K562 (cell line): Measurements from ENCODE around the gene TERT. TPM values are rescaled to one million over a fixed set of nuclear protein-coding genes. Genes with fewer than 3 reads are reported as not detected.

Source experiments
- ATAC-seq: fragments of 200-7000 bp; cut with Tn5 transposase; 3 replicates; pipeline ENCODE4 v1.9.1; 2020; ENCODE audit warnings: moderate library complexity
- BruUV-seq: library from RNA; stranded (reverse); fragments of 400-500 nt; replicated peaks from 2 replicates; lab custom pipeline; 2021; lab: Mats Ljungman, UMichigan
- CTCF ChIA-PET: fragments of 300-600 bp; formaldehyde crosslinking; extraction: SDS; loops from one replicate; lab custom pipeline; 2021; ENCODE audit warnings: low intra/inter-chr PET ratio; lab: Yijun Ruan, JAX
- POLR2A ChIA-PET: fragments of 300-600, 350-650 bp; sonication (Branson Sonifier 250); formaldehyde crosslinking; extraction: SDS; loops from one replicate; lab custom pipeline; 2021; ENCODE audit warnings: antibody characterized with exemption, inconsistent platforms; lab: Yijun Ruan, JAX
- DNase-seq, 4 experiments: peaks; one replicate each; pipeline versions ENCODE4 v3.0.0 to v3.0.0-alpha.2; 2011 to 2018; ENCODE audit warnings: low spot score in 3 of 4, mixed read lengths in 3 of 4; ENCODE audit errors: extremely low read depth in 1 of 4
- FAIRE-seq: peaks from 2 replicates; lab custom pipeline; 2011; peaks lifted over from hg19 to GRCh38; lab: Jason Lieb, UNC
- H2AFZ ChIP-seq: 2 replicates; pipeline ENCODE4 v1.6.0; 2011; ENCODE audit warnings: low read depth, low read length, control low read depth, inconsistent platforms
- H3K27ac ChIP-seq: fragments of 200-600 bp; 3 replicates; pipeline ENCODE4 v1.8.0; 2011; ENCODE audit warnings: low read depth, mild to moderate bottlenecking, control low read depth, inconsistent platforms, low read length, moderate library complexity, mixed read lengths; ENCODE audit errors: extremely low read depth
- H3K27me3 ChIP-seq, 2 experiments: fragments of 300-600 bp in 1 of 2; 2 replicates in 1 of 2; 3 replicates in 1 of 2; pipeline versions ENCODE4 v1.6.0 to v1.8.0; 2011; ENCODE audit warnings: inconsistent platforms in 2 of 2, low read length in 2 of 2, mild to moderate bottlenecking in 1 of 2, mixed read lengths in 1 of 2, moderate library complexity in 1 of 2; ENCODE audit not compliant: control insufficient read depth in 2 of 2, insufficient read depth in 2 of 2
- H3K36me3 ChIP-seq: fragments of 300-600 bp; 3 replicates; pipeline ENCODE4 v1.8.0; 2011; ENCODE audit warnings: mild to moderate bottlenecking, low read length, inconsistent platforms; ENCODE audit not compliant: control insufficient read depth, insufficient read depth
- H3K4me1 ChIP-seq, 2 experiments: fragments of 200-600 bp in 1 of 2; replicated peaks in 1 of 2; 2 replicates in 1 of 2; 3 replicates in 1 of 2; pipeline versions ENCODE4 v1.5.1 to v1.8.0; 2011; ENCODE audit warnings: inconsistent platforms in 2 of 2, low read length in 2 of 2, mild to moderate bottlenecking in 1 of 2, mixed read lengths in 1 of 2, moderate library complexity in 1 of 2; ENCODE audit not compliant: control insufficient read depth in 2 of 2, insufficient read depth in 2 of 2
- H3K4me2 ChIP-seq: 2 replicates; pipeline ENCODE4 v1.6.1; 2011; ENCODE audit warnings: low read length, control low read depth, inconsistent platforms, mixed read lengths; ENCODE audit not compliant: insufficient read depth
- H3K4me3 ChIP-seq: fragments of 200-600 bp; sonication (generic), shearing (Covaris generic); 2 replicates; pipeline ENCODE4 v1.5.1; 2016; ENCODE audit warnings: control low read depth, inconsistent platforms
- H3K79me2 ChIP-seq: fragments of 200-600 bp; 3 replicates; pipeline ENCODE4 v1.8.0; 2011; ENCODE audit warnings: low read length, inconsistent platforms; ENCODE audit not compliant: control insufficient read depth, insufficient read depth
- H3K9ac ChIP-seq, 2 experiments: 2 replicates each; pipeline versions ENCODE4 v1.6.0 to v1.6.1; 2011; ENCODE audit warnings: low read depth in 2 of 2, low read length in 2 of 2, control low read depth in 1 of 2, inconsistent platforms in 1 of 2, mild to moderate bottlenecking in 1 of 2, mixed read lengths in 1 of 2; ENCODE audit not compliant: insufficient read depth in 1 of 2
- H3K9me1 ChIP-seq: one replicate; pipeline ENCODE4 v1.6.0; 2011; ENCODE audit warnings: inconsistent platforms, mild to moderate bottlenecking, low read length, moderate library complexity; ENCODE audit not compliant: control insufficient read depth, insufficient read depth
- H3K9me3 ChIP-seq: replicated peaks from 2 replicates; pipeline ENCODE4 v1.5.1; 2011; ENCODE audit warnings: low read depth, low read length, inconsistent platforms; ENCODE audit not compliant: control insufficient read depth, insufficient read depth
- H4K20me1 ChIP-seq: replicated peaks from 2 replicates; pipeline ENCODE4 v1.6.1; 2011; ENCODE audit warnings: low read length, inconsistent platforms, mixed read lengths; ENCODE audit not compliant: control insufficient read depth, insufficient read depth
- ELF4 ChIP-seq: fragments of 450-650 bp; formaldehyde crosslinking; IDR thresholded peaks from 2 replicates; pipeline ENCODE4 v1.4.0; 2022; ENCODE audit warnings: missing genetic modification characterization
- KLF6 ChIP-seq: fragments of 250-450 bp; sonication (Bioruptor Pico); IDR thresholded peaks from 2 replicates; pipeline ENCODE4 v1.4.0; 2020; ENCODE audit warnings: mild to moderate bottlenecking, moderate library complexity, borderline replicate concordance
- MYBL2 ChIP-seq, 2 experiments: fragments of 450-650 bp in 1 of 2; sonication (generic) in 1 of 2; formaldehyde crosslinking in 1 of 2; IDR thresholded peaks; 2 replicates each; pipeline versions ENCODE4 v1.6.1 to v1.8.1; 2017 to 2022; ENCODE audit warnings: borderline replicate concordance in 1 of 2, inconsistent platforms in 1 of 2, low read depth in 1 of 2, mild to moderate bottlenecking in 1 of 2, missing genetic modification reagents in 1 of 2, moderate library complexity in 1 of 2
- RBFOX2 ChIP-seq: fragments of 200-400 bp; formaldehyde crosslinking; IDR thresholded peaks from 2 replicates; pipeline ENCODE4 v1.6.1; 2017; ENCODE audit warnings: low read depth, mild to moderate bottlenecking, low read length, moderate library complexity
- TAF9B ChIP-seq: fragments of 450-650 bp; IDR thresholded peaks from 2 replicates; pipeline ENCODE4 v1.6.1; 2018; ENCODE audit warnings: mild to moderate bottlenecking; ENCODE audit not compliant: partially characterized antibody
- YBX1 ChIP-seq: fragments of 450-650 bp; IDR thresholded peaks from 2 replicates; pipeline ENCODE4 v1.7.1; 2016; ENCODE audit warnings: mild to moderate bottlenecking
- ZFP30 ChIP-seq: fragments of 250-450 bp; sonication (Bioruptor Pico); IDR thresholded peaks from 2 replicates; pipeline ENCODE4 v1.8.0; 2022; ENCODE audit warnings: moderate library complexity, mild to moderate bottlenecking, inconsistent platforms, borderline replicate concordance
- WGBS: fragments of 100-300 bp; shearing (Covaris generic); methylation state at CpG from one replicate; pipeline ENCODE4 v1.1.6; 2016; ENCODE audit warnings: low coverage, mixed read lengths; ENCODE audit not compliant: insufficient coverage; ENCODE audit errors: missing lambda C conversion rate; 5-methylcytosine and 5-hydroxymethylcytosine counted together
- in situ Hi-C: fragments of 300-500 bp; cut with MboI; formaldehyde crosslinking; loops from 4 replicates; pipeline ENCODE4 v1.15.0; 2018; ENCODE audit warnings: inconsistent platforms, mixed read lengths
- intact Hi-C: fragments of 100-400 bp; cut with micrococcal nuclease; formaldehyde crosslinking; loops from 2 replicates; pipeline ENCODE4 v1.14.2; 2022
- polyA plus RNA-seq, 8 experiments: library from polyadenylated mRNA; depleted of rRNA in 4 of 8; stranded (reverse) in 5 of 8; unstranded in 3 of 8; fragments of >200 nt; fragmentation: Nextera tagmentation in 2 of 8; fragmentation: Illumina TruSeq in 1 of 8; extraction: Ambion mirVana in 2 of 8; extraction: Trizol in 1 of 8; gene quantifications; 2 replicates each; pipeline versions ENCODE4 v1.2.1 to v1.2.3, GENCODE V29; 2011 to 2014; ENCODE audit warnings: inconsistent platforms in 1 of 8, missing spikeins in 1 of 8
- total RNA-seq, 7 experiments: library from RNA; depleted of rRNA in 6 of 7; stranded (reverse); fragments of >200 nt in 6 of 7; fragmentation: Illumina TruSeq in 2 of 7; extraction: Trizol in 2 of 7; gene quantifications; 2 replicates each; pipeline versions ENCODE4 v1.2.1 to v1.2.3, GENCODE V29; 2011 to 2021; ENCODE audit warnings: low replicate concordance in 1 of 7
- TF ChIP-seq, protein P1 (sequence below): sonication (generic); formaldehyde crosslinking; IDR thresholded peaks from 2 replicates; pipeline ENCODE4 v1.8.1; 2023; ENCODE audit warnings: missing genetic modification reagents, mild to moderate bottlenecking, borderline replicate concordance

TERT gene
- total and polyA plus RNA-seq, 9 of the 15 experiments (the other 6 are each of a cell fraction or from before 2014, with no cell fraction given): 0.08 to 4.5 (median 0.98) TPM; not detected in 1

DNA sequence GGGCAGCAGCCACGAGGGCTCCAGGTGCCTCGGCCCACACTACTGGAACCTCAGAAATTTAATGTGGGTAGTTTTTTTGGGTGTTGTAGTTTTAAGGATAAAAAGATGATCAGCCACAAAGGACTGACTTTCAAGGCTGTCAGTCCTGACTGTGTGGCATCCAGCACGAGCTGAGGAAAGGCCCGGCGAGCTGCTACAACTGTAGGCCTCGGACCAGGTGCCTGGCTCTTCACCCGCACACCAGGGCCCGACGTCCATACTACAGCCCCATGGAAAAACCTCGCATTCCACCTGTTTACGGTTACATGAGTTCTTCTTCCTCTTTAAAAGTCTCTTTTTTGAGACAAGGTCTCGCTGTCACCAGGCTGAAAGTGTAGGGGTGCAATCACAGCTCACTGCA is 47.4 kb upstream of the TERT start:
- CTCF ChIA-PET: interaction anchor here (0.6 kb wide), 1 partner anchor 942 kb away, joined by 3 read pairs; no protein-coding TSS in a partner anchor
- Histone ChIP-seq H3K9me1 (no peaks in the 10 kb centered on the region), H3K4me1 (peaks cover 15 to 31% of the 10 kb centered on the region in 2 experiments; a peak in 4 of 5 replicates), H3K4me3 (no peak overlapping the region), H2AFZ (no peak overlapping the region), H3K9ac (peak overlapping the region in 1 of 2 experiments; percentile 66; a peak in 1 of 4 replicates), H3K4me2 (no peak overlapping the region), H3K79me2 (peaks cover 43% of the 10 kb centered on the region), H3K27me3 (no peaks in the 10 kb centered on the region), H3K9me3 (no peaks in the 10 kb centered on the region), H4K20me1 (peaks cover 8% of the 10 kb centered on the region; the same call in 1 of the 2 replicates), H3K36me3 (peaks cover 64% of the 10 kb centered on the region), H3K27ac (no peak overlapping the region)
- no peak for TF ChIP-seq ZFP30 (CRISPR knock-in tag)
- TF ChIP-seq ELF4 (CRISPR knock-in tag): no peak
- TF ChIP-seq MYBL2 (IDR thresholded peaks at IDR 0.05; ENCODE audit: low read depth): no peak
- no peak for TF ChIP-seq MYBL2 (CRISPR knock-in tag; IDR thresholded peaks at IDR 0.05; ENCODE audit: borderline replicate concordance)
- TF ChIP-seq, protein P1, sequence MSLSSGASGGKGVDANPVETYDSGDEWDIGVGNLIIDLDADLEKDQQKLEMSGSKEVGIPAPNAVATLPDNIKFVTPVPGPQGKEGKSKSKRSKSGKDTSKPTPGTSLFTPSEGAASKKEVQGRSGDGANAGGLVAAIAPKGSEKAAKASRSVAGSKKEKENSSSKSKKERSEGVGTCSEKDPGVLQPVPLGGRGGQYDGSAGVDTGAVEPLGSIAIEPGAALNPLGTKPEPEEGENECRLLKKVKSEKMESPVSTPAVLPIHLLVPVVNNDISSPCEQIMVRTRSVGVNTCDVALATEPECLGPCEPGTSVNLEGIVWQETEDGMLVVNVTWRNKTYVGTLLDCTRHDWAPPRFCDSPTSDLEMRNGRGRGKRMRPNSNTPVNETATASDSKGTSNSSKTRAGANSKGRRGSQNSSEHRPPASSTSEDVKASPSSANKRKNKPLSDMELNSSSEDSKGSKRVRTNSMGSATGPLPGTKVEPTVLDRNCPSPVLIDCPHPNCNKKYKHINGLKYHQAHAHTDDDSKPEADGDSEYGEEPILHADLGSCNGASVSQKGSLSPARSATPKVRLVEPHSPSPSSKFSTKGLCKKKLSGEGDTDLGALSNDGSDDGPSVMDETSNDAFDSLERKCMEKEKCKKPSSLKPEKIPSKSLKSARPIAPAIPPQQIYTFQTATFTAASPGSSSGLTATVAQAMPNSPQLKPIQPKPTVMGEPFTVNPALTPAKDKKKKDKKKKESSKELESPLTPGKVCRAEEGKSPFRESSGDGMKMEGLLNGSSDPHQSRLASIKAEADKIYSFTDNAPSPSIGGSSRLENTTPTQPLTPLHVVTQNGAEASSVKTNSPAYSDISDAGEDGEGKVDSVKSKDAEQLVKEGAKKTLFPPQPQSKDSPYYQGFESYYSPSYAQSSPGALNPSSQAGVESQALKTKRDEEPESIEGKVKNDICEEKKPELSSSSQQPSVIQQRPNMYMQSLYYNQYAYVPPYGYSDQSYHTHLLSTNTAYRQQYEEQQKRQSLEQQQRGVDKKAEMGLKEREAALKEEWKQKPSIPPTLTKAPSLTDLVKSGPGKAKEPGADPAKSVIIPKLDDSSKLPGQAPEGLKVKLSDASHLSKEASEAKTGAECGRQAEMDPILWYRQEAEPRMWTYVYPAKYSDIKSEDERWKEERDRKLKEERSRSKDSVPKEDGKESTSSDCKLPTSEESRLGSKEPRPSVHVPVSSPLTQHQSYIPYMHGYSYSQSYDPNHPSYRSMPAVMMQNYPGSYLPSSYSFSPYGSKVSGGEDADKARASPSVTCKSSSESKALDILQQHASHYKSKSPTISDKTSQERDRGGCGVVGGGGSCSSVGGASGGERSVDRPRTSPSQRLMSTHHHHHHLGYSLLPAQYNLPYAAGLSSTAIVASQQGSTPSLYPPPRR: no peak
- TF ChIP-seq KLF6 (CRISPR knock-in tag): no peak
- peak; percentile 32 for TF ChIP-seq RBFOX2
- TF ChIP-seq TAF9B: no peak
- no peak for TF ChIP-seq YBX1
- 95% methylated on average over 12 of the region's 12 CpGs for WGBS
- POLR2A ChIA-PET: interaction anchor here (1.2 to 2.9 kb wide), 2 partner anchors 8 to 72 kb away, joined by 3 to 19 read pairs; no protein-coding TSS in a partner anchor
- intact Hi-C loops (no loop called here), in situ Hi-C loops (no loop called here)
- no TSS peak for BruUV-seq
- no peak for FAIRE-seq
- DNase-seq: no peak
- no peak for ATAC-seq
